GM18867 (cell line): ENCODE measurements around the gene MXRA7.

Experiments used
- ATAC-seq: cut with Tn5 transposase; IDR thresholded peaks from one replicate; pipeline ENCODE4 v1.9.1; 2021; ENCODE audit warnings: mild to moderate bottlenecking, moderate library complexity; ENCODE audit not compliant: unreplicated experiment

Gene MXRA7

GRCh38 chr17:76681222-76682137 is 29.3 kb downstream of the MXRA7 start:
- no peak for ATAC-seq

DNA sequence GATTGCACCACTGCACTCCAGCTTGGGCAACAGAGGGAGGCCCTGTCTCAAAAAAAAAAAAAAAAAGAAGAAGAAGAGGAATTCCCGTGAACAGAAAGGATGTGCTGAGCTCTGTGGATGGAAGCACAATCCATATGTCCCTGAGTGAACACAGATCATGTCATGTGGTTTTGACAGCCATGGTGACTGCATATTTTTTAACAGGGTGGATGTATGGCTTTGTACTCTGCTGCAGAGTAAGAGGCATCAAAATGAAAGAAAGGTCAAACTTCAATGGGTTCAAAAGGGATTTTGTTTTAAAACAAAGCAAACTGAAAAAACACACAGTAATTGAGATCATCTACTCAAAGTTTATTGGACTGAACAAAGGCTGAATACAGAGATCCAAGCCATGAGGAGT is 31.5 kb downstream of the MXRA7 start:
- ATAC-seq = no peak

- ATAC-seq = no peak
These were observed 32.4 kb downstream of the MXRA7 start for GRCh38 chr17:76678330-76678729.

DNA sequence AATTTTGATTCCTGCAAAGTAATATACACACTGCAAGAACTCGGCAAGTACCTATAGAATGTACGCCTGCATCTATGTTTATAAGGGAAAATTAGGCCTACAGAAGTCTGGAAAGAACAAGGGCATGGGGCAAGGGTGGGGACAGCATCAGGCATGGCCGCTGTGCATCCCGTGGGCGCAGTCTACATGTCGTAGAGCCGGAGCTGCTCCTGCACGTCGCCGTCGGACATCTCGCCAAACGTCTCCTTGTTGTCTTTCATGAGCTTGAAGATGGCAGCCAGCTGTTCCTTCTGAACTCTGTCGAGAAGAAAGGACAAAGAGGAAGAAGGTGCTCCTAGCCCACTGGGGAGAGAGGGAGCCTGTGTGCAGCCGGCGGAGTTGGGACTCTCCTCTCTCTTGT is 33.4 kb downstream of the MXRA7 start:
- no peak for ATAC-seq

DNA sequence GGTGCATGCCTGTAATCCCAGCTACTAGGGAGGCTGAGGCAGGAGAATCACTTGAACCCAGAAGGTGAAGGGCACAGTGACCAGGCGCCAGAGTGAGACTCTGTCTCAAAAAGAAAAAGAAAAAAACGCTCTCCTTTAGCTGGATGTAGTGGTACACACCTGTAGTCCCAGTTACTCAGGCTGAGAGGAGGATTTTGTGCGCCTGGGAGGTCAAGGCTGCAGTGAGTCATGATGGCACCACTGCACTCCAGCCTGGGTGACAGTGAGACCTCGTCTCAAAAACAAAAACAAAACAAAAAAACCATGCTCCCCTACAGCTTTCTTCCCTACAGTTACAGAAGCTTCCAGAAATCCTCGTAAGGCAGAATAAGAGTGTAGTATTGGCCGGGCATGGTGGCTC is 34.1 kb downstream of the MXRA7 start:
- ATAC-seq = no peak

GRCh38 chr17:76675648-76676047 is 35.1 kb downstream of the MXRA7 start:
- ATAC-seq = no peak

- no peak for ATAC-seq
These were observed 36.2 kb downstream of the MXRA7 start for GRCh38 chr17:76674600-76674999.

DNA sequence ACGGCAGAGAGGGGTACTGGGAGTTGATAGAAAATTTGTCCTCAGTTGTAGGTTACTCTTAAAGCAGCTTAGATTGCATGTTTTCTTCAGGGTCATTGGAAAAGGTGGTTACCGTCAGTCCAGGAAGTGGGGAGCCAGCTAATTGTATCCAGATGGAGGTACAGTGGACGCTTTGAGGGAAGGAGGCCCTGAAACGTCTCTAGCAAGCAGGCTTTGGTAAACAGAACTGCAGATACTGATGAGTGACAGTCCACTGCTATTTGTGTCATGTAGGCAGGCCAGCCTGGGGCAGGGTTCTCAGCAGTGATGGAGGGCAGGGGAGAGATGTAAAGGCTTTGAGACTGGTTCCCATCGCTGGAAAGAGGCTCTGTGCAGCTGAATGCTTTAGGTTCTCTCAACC is 37.0 kb downstream of the MXRA7 start:
- ATAC-seq = no peak

DNA sequence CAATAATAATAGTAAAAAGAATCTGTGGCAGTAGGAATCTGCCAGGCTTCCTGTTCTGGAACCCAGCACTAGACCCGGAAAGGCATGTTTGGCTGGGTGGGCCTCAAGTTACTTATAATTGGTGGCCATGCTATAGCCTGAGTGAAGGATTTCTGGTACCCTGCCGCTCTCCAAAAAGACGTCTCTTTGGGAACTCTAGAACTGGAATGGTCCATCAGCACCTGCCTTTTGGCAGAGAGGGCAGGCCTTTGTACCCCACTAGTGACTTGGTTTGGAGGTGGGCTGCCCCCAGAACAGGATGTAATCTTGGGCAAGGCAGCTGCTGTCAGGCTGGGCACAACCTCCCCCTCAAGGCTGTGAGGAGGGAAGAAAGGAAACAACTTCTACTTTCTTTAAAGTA is 37.9 kb downstream of the MXRA7 start:
- no peak for ATAC-seq

DNA sequence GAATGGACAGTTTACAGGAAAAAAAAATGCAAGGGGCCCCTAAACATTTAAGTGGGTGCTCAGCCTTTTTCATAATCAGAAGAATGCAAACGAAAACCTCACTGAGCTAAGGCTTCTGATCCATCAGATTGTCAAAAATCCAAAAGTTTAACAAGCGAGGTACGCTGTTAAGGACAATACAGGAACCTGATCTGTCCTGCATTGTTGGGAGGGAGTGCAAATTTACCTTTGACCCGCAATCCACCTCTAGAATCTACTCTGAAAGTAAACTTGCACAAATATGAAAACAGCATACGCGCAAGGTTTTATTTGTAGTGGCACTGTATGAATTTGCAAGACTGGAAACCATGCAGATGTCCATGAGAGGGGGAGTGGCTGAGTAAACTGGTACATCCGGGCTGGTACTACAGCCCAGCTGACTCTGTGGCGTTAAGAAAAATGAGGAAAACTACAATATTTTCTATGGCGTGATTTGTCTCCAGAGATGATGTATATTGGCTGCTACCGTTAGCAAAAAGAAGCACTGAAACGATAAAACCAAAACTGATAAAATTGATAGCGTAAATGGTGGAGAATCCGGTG is 38.4 kb downstream of the MXRA7 start:
- ATAC-seq = no peak

- no peak for ATAC-seq
These were observed 38.9 kb downstream of the MXRA7 start for GRCh38 chr17:76671912-76672262.

- peak; percentile 99 for ATAC-seq
These were observed 39.4 kb downstream of the MXRA7 start for GRCh38 chr17:76671123-76671911.

GRCh38 chr17:76670718-76671122 is 40.0 kb downstream of the MXRA7 start:
- ATAC-seq = no peak

DNA sequence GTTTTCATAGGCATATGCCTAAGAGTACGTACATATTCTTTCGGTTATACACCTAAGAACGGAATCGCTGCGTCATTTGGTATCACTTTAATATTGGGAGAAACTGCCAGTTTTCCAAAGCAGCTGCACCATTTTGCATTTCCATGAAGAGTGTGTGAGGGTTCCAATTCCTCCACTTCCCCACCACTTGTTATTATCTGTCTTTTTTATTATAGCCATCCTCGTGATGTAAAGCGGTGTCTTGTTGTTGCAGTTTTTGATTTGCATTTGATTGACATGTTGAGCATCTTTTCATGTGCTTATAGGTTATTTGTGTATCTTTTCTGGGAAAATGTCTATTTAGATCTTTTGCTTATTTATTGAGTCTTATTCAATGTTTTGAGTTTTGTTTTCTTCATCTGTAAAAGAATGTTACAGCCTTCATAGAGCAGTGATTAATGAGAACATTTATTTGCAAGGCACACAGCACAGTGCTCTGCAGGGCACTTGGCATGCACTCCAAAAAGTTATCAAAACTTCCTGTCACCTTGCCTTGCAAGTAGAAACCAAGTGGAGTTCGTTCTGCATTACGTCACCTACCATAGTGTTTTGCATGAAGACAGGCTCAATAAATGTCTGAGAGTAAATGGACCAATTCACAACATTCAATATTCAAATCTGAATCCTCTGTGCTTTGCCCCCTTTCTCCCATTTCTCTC is 40.6 kb downstream of the MXRA7 start:
- no peak for ATAC-seq

DNA sequence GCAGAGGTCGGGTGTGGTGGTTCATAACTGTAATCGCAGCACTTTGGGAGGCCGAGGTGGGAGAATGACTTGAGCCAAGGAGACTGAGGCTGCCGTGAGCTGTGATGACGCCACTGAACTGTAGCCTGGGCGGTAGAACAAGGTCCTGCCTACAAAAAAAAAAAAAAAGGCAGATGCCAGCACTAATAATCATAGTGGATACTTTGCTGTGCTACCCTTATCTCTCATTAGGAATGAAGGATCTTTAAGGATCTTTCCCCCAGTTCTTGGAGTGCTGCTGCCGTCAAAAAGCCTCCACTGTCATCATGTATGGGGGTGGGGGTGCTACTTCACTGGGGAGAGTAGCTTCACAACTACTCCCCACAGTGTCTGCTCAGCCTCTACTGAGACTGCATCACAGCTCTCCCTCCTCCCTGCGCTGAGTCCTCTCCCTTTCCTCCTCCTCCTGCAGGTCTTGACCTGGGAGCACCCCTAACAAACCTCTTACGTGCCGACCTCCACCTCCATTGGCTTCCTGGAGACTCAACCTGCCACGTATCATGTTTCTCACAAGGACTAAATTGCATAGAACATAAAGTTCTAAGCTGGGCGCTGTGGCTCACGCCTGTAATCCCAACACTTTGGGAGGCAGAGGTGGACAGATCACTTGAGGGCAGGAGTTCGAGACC is 42.8 kb downstream of the MXRA7 start:
- no peak for ATAC-seq

DNA sequence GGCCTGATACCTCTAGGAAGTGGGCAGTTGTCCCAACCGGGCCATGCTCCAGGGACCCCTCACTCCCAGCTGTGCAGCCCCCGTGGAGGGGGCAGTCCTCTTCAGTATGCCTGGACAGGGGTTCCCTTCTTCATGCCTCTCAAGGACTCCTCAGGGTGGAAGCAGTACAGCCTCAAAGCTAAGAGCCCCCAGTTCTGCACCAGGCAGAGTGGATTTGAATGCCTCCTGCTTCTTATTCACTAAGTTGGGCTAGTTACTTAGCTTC is 43.3 kb downstream of the MXRA7 start:
- ATAC-seq = no peak

- no peak for ATAC-seq
These were observed 50.1 kb downstream of the MXRA7 start for GRCh38 chr17:76660656-76661042.

DNA sequence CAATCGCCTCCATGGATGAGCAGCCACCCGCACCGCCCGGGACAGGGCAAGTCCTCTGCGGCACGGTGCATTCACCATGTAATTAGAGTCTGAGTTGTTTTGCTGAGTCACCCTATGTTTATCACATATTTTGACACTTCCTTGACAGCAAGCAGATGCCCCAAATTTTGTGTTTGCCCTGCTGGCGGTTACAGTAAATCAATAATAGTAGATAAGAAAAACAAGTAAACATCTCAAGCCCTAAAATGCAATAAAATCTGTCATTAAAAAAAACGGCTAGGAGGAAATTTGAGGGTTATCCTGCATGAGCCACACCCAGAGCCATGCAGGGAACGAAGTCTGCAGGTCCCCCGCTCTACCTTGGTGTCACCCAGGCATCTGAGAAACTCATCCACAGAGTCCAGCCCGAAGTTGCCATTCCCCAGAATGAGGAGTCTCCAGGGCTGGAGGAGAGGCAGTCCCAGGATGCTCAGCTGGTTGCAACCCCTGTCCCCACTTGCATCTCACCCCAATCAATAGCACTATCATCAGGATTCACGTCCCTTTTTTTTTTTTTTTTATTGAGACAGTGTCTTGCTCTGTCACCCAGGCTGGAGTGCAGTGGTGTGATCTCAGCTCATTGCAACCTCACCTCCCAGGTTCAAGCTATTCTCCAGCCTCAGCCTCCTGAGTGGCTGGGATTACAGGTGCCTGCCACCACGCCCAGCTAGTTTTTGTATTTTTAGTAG is 50.7 kb downstream of the MXRA7 start:
- no peak for ATAC-seq

GRCh38 chr17:76658242-76658662 is 52.5 kb downstream of the MXRA7 start:
- ATAC-seq = no peak

DNA sequence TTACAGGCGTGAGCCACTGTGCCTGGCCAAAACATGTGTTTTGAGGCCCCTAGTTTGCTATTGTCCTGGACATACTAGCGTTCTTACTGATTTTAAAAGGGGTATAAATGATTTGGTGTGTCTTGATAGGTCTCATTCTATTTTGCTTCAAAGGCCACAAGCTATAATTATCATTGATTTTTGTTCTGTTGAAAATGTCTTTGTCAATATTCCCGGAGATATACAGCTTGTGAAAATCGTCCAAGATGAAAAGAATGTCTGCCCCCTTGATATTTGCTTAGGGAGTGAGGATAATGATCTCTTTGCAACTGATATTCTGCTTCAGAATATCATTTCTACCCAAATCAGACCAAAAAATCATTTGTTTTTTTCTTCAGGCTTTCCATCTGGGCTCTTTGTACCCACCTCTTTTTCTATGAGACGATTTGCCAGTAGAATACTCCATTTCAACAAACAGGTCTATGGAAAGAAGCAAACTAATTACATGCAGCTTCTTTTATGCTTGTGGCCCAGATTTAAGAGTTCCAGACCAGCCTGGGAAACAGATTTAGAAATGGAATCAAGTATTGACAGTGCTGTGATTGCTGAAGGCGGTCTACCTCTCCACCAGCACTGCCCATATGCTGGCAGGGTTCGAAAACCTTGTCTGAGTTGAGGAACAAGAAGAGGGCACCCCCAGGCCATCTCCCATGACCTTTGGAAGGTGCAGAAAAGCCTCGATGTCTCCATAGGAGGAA is 53.1 kb downstream of the MXRA7 start:
- no peak for ATAC-seq
